HEK293 (cell line): ENCODE results near the gene RORC.

Experiments used
- CTCF ChIP-seq: fragments of 450-650 bp; formaldehyde crosslinking; IDR thresholded peaks from 2 replicates; pipeline ENCODE4 v1.5.1; 2016; ENCODE audit warnings: missing biosample characterization, missing genetic modification characterization
- YY1 ChIP-seq: fragments of 450-650 bp; formaldehyde crosslinking; IDR thresholded peaks from 2 replicates; pipeline ENCODE4 v1.5.1; 2018; ENCODE audit warnings: missing biosample characterization, missing genetic modification characterization
- ZBTB6 ChIP-seq: fragments of 450-650 bp; formaldehyde crosslinking; IDR thresholded peaks from 2 replicates; pipeline ENCODE4 v1.5.1; 2017; ENCODE audit warnings: missing biosample characterization, missing genetic modification characterization
- ZNF239 ChIP-seq: fragments of 450-650 bp; formaldehyde crosslinking; IDR thresholded peaks from 2 replicates; pipeline ENCODE4 v1.5.1; 2016; ENCODE audit warnings: missing biosample characterization, missing genetic modification characterization
- ZNF292 ChIP-seq: fragments of 450-650 bp; formaldehyde crosslinking; IDR thresholded peaks from 2 replicates; pipeline ENCODE4 v1.5.1; 2016; ENCODE audit warnings: low read depth, missing biosample characterization, missing genetic modification characterization, borderline replicate concordance
- ZSCAN30 ChIP-seq: fragments of 450-650 bp; IDR thresholded peaks from 2 replicates; pipeline ENCODE4 v1.5.1; 2018; ENCODE audit warnings: missing biosample characterization, mild to moderate bottlenecking, missing genetic modification characterization, moderate library complexity

- no peak for TF ChIP-seq CTCF
- no peak for TF ChIP-seq ZNF239 (tag by site-specific recombination)
- no peak for TF ChIP-seq ZBTB6 (tag by site-specific recombination)
- no peak for TF ChIP-seq YY1 (tag by site-specific recombination)
- no peak for TF ChIP-seq ZNF292
- TF ChIP-seq ZSCAN30 (tag by site-specific recombination), result no peak
Observed at GRCh38 chr1:151830055-151830454, 1.5 kb downstream of the RORC start.
